GM21360 (cell line): ENCODE data around the gene MRPL36.

ENCODE experiments used
- ATAC-seq: cut with Tn5 transposase; IDR thresholded peaks from one replicate; pipeline ENCODE4 v1.9.1; 2021; ENCODE audit warnings: mild to moderate bottlenecking, moderate library complexity; ENCODE audit not compliant: unreplicated experiment

MRPL36 gene

DNA sequence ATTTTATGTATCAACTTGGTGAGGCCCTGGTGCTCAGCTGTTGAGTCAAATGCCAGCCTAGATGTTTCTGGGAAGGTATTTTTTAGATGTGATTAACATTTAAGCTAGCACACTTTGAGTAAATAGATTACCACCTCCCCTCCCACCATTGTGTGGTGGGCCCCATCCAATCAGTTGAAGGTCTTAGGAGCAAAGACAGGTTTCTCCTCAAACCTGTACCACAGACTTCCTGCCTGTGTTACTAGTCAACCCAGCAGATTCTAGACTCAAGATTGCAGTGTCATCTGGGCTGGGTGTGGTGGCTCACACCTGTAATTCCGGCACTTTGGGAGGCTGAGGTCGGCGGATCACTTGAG lies 33.8 kb downstream of the MRPL36 start:
- ATAC-seq = no peak

DNA sequence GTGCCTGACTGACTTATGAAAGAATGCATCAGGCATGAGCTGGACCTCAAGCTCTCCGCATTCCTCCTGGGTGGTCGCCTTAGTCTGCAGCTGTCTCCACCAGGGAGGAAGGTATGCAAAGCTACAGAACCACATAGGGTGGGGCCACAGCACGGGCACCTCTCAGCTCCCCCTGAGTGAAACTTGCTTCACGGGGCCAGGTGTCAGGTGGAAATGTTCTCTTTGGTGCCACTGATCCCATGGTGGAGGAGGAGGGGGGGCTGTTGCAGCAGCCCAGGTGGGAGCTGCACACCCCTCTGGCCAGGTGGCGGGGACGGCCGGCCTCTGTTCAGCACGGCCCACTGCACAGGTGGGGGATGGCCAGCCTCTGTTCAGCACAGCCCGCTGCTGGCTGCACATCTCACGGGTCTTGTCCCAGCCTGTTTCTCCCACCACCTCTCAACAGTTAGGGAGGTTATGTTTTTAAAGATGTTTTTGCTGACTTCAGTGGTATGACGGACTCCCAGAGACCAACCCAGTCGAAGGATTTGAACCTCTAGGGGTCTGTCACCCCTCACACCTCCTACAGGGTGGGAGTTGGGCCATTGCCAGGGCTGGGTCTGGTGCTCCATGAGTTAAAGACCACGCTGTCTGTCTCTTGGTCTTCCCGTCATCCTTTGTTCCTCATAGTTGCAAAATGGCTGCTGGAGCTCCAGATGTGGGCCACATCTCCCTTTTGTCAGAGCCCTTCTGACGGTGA lies 34.3 kb downstream of the MRPL36 start:
- ATAC-seq = no peak

DNA sequence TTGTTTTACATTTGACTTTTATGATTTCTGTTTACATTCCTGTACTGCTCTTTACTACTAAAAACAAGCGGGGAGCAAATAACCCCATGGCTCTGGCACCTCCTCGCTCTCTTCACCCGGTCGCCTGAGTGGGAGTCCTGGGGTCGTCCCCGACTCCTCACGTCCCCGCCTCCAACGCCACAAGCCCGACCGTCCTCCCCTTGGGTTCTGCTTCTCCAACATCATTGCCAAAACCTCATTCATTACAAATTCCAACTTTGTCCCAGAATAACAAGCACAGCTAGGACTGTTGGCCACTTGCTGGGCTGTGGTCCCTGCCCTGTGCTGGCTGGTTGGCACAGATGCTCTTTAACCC lies 35.1 kb downstream of the MRPL36 start:
- no peak for ATAC-seq

DNA sequence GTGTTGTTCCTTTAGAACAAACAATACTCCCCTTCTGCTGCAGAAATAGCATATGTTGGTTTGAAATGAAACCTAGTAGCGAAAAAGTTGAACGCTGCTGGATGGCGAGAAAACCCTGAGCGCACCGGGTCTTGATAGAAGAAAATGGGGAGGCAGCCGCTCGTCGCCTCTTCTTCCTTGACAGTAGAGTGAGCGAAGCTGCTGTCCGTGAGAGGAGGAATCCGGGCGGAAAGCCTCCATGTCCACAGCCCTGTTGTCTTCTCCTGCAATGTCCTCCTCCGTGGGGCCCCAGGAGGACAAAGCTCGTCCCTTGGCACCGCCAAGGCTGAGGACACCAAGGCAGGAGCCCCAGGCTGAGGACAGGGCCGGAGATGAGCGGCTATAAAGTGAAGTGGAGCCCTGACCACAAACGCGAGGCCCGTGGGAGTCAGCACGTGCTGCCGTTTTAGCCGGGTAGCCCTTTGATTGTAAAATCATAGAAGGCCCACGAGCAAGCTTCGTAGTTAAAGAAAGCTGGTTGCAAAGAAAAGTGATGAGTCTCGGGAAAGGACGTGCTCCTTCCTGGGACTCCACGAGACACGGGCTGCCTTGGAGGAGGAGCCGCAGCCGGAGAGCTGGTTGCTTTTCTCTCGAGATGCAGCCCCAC lies 35.6 kb downstream of the MRPL36 start:
- no peak for ATAC-seq

DNA sequence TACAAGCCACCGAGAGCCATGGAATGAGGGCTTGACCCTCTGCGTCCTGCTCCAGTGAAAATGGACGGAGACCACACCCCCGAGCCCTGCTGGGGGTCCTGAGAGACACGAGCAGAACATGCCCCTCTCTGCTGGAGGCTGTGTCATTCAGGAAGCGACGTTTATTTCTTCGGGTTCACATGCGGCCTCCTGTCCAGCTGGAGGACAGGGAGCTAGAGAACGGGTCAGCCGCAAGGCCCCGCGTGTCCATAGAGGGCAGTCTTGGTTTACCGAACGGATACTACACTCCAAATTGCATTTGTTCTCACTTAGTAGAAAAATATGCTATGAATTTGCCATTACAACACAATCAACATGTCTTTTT lies 36.1 kb downstream of the MRPL36 start:
- ATAC-seq = no peak

DNA sequence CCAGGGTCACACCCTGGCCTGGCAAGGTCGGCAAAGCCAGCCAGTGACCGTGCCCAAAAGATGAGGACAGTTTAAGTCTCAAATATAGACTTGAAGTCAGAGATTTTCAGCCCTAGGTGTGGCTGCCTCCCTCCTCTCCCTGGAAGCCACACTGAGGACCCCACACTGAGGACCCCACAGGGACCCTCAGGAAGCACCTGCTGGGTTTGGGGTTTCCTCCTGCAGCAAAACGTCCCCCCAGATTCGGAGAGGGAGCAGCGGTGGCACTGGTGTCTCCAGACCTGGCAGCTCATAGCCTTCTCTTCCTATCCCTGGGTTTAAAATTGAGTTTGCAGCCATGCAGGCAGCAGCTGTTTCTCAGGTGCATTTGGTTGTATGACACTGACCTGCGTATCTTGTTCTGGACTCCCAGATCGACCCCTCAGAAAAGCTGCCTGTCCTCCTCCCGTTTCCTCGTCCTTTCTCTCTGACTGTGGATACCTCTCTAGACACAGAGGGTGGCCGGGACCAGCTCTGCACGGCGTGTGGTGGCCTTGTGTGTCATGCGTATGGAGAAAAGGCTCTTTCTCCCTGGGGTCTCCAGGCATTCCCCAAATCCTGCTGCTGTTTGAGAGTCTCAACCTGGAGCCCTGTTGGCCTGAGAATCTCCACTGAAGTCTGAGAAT lies 36.6 kb downstream of the MRPL36 start:
- ATAC-seq = no peak

DNA sequence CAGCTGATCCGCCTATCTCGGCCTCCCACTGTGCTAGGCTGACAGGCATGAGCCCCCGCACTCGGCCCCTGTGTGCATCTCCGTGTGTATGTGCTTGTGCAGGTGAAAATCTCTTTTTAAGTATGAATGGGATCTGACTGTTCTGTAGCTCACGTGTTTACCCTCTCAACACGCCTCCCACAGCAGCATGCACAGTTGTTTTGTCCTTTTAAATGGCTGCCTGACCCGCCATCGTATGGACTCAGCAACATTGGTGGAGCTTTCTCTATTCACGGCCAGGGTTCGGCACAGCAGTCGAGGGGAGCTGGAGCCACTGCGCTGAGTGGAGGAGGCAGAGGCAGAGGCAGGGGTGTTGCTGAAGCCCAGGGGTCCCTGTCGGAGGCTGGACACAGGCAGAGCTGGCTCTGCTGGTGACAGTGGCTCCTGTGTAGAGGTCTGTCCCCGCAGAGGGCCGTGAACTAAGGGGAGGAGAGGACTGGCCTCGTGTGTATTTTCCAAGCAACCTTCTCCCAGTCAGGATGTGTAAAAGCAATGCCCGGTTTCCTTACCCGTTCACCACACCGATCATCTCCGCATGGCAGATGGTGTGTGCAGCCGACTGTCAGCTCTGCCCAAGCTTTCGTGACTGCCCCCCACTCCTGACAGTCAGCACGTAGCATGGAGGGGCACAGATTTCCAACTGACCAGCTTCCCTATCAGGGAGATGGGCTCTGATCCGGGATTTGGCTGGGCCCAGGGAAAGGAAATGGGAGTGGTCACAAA lies 37.3 kb downstream of the MRPL36 start:
- no peak for ATAC-seq

DNA sequence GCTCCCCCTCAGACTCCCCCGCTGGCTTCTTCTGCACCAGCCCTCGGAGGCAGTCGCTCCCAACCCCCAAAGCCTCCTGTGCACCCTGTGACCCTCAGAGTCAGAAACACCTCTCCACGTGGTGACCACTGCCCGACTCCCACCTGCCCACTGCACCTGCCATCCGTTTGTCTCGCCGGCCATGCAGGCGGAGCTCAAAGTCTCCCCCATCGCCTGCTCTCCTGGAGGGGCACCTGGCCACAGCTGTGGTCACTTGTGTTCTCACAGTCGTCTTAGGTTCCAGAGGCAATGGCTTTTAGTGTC lies 38.2 kb downstream of the MRPL36 start:
- ATAC-seq = no peak

DNA sequence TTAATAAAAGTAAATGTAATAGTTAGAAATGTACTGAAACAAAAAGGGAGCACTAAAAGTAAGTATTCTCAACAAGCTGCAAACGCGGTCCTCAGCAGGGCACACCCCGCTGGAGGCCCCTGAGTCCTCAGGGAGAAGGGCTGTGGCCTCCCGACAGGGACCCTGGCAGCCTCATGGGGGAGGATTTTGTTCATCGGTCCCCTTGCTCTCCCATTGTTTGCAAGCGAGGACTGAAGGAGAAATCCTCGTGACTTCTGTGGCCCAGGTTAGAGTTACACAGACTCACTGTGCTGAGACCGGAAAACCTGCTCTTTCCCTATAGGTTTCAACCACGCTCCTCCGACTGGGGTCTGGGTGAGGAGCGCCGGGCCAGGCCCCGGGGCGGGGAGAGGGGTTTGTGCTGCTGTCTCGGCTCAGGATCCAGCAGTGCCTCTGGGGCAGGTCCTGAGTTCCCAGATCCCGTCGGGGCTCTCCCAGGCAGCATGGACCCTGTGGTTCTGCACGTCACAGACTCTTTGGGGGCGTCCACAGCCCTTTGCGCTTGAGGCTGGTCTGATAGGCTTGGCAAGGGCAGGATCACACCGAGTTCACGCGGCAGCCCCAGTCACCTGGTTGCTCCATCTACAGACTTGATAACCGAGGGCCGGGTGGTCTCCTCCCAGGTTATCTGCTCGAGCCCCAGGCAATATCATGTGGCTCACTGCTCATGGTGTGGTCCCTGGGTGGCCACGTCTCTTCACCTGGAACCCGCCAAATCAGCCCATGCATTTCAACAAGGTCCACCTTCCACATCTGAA lies 38.8 kb downstream of the MRPL36 start:
- no peak for ATAC-seq

DNA sequence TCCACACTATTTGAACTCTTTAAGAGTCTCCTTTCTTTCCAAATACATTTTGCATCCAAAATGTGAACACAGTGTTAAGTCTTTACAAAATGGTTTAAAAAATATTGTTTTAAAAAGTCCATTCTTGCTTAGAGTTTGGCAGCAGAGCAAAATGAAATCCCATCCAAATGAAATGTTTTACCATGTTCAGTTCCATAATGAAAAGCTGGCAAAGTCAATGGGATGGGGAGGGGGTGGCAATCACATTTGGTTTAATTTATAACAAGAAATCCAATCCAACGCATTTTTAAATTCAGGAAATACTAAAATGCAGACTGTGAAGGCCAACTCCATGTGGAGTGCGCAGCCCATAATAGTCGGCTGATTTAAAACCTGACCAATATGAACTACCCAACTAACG lies 39.4 kb downstream of the MRPL36 start:
- ATAC-seq = no peak

DNA sequence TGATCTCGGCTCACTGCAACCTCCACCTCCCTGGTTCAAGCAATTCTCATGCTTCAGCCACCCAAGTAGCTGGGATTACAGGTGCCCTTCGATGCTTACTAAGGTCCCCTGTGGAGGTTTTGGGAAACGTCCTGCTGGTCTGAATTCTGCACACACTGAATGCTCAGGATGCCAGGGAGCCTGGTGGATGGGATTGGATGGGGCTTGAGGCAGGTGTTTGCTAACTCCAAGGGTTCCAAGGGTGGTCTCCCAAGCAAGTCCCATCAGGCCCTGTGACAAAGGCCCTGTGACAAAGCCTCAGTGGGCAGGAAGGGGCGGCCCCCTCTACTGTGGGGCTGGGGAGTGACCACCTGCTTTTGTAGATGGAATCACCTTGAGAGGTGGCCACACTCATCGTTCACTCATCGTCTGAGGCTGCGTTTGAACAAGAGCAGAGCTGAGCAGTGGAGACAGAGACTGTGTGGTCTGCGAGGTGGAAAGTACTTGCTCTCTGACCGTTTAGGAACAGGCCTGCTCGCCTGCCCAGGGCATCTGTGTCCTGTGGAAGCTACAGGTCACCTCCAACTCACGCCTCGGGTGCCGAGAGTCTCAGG lies 40.2 kb downstream of the MRPL36 start:
- no peak for ATAC-seq

DNA sequence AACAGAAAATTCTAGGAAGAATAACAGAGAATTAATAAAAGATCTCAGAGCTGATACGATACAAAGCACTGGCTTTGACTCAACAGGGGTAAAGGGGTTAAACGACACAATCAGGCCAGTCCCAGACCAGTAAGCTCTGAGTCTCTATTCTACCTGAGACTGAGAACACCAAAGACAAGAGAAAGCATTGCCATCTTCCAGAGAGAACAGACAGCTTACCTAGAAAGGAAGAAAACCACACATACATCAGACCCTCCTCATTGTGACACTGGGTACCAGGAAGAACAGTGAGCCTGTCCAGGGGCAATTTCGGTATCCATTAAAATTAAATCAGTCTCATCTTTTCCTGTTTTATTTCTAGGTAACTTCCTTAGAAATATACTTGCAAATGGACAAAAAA lies 41.1 kb downstream of the MRPL36 start:
- ATAC-seq = no peak

DNA sequence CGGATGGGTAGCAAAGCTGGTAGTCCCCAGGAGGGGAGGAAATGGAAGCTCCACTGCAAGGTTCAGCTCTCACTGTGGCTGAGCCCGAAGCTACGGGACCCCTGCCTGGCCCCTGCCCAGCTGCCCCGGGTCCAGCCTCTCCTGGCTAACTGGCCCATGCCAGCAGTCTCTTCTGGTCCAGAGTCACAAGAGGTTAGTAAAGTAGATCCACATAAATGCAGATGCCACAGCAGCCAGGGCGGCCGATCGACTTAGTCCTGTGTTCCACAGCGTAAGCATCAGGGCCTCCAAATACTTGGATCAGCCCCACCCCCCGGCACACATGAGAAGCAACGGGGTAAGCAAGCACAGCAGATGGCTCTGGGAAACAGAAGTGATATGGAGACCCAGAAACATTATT lies 42.1 kb downstream of the MRPL36 start:
- no peak for ATAC-seq

DNA sequence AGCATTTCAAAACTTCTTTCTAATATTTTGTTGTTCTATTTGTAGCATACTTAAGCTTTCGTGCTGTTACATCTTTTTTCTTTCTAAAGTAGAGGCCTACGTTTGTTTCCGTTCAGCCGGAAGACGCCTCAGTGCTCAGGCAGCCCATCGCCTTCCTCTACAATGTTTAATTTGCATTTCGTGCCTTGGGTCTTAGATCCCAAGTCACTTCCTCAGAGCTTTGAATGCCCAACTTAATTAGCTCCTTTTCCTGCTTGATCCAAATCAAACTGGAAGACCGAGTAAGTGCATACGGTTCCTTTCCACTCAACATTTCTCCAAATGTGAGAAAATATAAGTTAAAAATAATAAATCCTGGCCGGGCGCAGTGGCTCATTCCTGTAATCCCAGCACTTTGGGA lies 43.2 kb downstream of the MRPL36 start:
- no peak for ATAC-seq

DNA sequence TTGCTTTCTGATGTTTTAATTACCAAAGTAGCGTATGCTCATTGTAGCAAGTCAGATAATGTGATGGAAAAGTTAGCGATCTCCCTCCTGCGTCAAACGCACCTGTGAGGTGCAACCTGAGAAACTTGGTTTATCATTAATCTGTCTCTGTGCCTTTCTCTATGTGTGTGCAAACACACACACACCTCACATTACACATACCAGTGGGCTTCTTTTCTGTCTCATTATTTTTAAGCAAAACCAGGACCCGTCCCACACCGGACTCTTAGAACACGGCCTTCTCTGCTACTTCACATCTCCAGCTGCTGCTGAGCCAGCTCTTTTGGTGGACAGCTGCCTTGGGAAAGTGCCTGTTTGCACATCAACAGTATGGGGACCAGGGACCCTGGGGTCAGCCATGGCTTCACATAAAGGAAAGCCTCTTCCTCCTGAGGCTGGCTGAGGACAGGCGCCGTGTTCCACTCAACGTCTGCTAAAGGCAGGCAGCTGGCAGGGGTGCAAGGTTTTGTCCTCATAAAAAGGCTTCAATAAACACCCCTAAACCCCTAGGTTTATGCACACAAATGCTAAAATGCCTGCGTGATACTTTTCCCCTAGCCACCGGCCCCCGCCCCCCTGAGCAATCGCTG lies 44.2 kb downstream of the MRPL36 start:
- no peak for ATAC-seq

DNA sequence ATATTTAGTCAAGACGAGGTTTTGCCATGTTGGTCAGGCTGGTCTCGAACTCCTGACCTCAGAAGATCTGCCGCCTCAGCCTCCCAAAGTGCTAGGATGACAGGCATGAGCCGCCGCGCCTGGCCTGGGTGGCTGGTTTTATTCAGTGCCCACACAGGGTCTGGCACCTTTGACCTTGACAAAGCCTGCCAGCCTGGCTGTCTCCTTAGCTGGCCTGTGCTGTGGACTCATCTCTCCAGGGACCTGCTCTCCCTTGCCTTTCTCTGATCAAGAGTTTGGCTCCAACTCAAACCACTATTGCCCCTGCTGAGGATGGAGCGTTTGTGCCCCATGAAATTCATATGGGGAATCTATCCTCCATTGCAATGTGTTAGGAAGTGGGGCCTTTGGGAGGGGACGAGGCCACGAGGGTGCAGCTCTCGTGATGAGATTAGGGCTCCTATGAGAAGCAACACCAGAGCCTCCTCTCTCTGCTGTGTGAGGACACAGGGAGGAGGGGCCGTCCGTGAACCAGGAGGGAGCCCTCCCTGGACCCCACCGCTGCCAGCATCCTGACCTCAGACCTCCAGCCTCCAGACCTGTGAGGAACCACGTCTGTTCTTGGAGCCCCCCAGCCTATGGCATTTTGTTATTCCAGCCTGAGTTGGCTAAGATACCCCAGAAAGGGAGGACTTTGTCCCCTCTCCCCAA lies 45.0 kb downstream of the MRPL36 start:
- no peak for ATAC-seq

DNA sequence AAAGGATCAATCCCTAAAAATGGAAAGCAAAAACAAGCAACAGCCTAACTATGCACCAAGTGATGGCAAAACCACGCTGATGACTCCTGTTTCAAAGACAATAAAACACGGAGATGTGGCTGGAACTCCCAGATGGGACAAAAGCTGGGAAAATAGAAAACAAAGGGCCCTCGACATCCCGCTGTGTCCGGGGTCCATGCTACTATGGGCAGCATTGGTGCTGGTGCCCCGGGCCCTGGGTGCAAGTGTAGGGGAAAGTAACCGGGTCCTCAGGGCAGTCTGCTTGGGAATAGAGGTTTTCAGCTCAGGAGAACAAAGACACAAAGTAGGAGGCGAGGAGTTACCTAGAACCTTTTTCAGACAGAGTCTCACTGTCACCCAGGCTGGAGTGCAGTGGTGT lies 46.1 kb downstream of the MRPL36 start:
- no peak for ATAC-seq

DNA sequence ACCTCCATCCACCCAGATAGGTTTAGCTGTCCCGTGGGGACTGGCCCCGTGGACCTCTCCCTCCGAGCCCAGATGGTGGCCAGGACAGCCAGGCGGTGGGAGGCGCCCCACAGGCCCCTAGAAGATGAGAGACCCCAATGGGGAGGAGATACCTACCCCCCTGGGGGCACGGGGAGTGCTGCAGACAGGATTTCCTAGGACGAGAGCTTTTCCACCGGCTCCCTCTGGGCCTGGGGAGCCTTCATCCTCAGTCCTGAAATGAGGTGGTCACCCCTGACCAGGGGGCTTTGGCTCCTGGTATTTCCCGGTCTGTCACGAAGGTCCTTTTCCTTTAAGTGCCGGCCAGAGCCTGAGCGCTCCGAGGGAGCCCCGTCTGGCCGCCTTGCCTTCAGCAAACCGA lies 46.8 kb downstream of the MRPL36 start:
- ATAC-seq = no peak

DNA sequence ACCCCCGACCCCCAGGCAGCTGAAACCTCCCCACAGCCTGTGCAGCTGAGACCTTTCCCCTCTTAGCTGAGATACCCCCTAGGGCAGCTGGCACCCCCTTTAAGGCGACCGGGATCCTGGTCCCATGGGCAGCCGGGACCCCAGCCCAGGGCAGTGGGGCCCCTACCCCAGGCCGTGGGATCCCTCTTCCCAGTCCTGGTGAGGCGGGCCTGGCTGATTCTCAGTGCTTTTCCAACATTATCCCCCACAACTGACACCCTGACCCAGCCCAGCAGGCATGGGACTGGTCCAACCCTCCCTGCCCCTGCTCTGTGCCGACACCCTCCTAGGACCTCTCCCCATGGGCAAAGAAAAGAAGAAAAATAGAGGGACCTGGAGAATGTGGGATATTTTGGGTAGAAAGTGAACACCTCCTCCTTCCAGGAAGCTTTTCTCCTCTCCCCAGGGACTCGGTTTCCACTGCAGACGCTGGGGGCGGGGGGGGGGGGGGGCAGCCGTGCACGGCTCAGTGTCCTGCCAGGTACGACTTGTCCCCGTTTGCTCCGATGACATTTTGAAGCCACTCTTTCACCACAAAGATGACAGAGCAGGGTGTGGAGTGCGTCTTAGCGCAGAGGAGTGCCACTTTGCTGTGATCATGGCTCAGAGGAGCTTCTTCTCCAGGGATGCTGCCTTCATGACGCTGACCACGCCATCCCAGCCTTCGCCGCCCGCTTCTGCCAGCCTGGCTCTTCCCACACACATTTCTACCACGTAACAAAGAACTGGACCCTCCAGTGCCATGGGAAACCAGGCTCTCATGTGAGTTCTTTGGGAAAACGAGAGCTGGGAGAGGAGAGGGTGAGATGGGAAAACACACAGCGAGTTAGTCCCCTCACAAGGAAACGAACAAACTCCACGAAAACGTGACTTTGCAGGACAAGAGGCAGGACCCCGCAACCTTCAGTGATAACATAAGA lies 47.5 kb downstream of the MRPL36 start:
- no peak for ATAC-seq
